Measurements from ENCODE around the gene CDO1. TPM values are rescaled to one million over a fixed set of nuclear protein-coding genes. Genes with fewer than 3 reads are reported as not detected.
A peak's percentile ranks its signal among the peaks of the same experiment; 100 is the strongest.

The CDO1 gene
- total RNA-seq, 1 donor from 2014 or later: 21.9 TPM

GRCh38 chr5:115847290-115847689 is 30.8 kb upstream of the CDO1 start:
- no peak for TF ChIP-seq CTCF (IDR thresholded peaks at IDR 0.05)
- TF ChIP-seq EZH2 (IDR thresholded peaks at IDR 0.05): no peak
- TF ChIP-seq EZH2phosphoT487 (IDR thresholded peaks at IDR 0.05): no peak
- Histone ChIP-seq H3K79me2 (ENCODE audit: low read depth) (peaks cover 85% of the 10 kb centered on the region), H3K4me1 (peaks cover 8% of the 10 kb centered on the region), H3K9ac (no peak overlapping the region), H3K27ac (no peak overlapping the region), H4K20me1 (ENCODE audit: low read depth) (peaks cover 27% of the 10 kb centered on the region), H3K4me2 (no peak overlapping the region), H3K27me3 (peaks cover 12% of the 10 kb centered on the region), H2AFZ (replicated peaks) (no peak overlapping the region), H3K4me3 (no peak overlapping the region), H3K9me3 (ENCODE audit: low read depth) (no peaks in the 10 kb centered on the region), H3K36me3 (no peaks in the 10 kb centered on the region), H3F3A (ENCODE audit: low read depth) (no peaks in the 10 kb centered on the region)
- no peak for DNase-seq (ENCODE audit: low spot score)
- no peak overlapping the region for H3K27ac Mint-ChIP-seq
- H3K36me3 Mint-ChIP-seq: no peaks in the 10 kb centered on the region
- no peaks in the 10 kb centered on the region for H3K27me3 Mint-ChIP-seq (ENCODE audit: insufficient read depth, low read depth)
- H3K9me3 Mint-ChIP-seq: no peaks in the 10 kb centered on the region
- peaks cover 46% of the 10 kb centered on the region for H3K4me1 Mint-ChIP-seq
- no peak overlapping the region for H3K4me3 Mint-ChIP-seq

GRCh38 chr5:115844321-115844817 is 27.9 kb upstream of the CDO1 start:
- H3K9me3 ChIP-seq (ENCODE audit: low read depth): no peaks in the 10 kb centered on the region
- DNase-seq (ENCODE audit: low spot score): no peak
- Mint-ChIP-seq H3K4me3 (no peak overlapping the region), H3K36me3 (no peaks in the 10 kb centered on the region), H3K27ac (no peak overlapping the region), H3K27me3 (ENCODE audit: insufficient read depth, low read depth) (no peaks in the 10 kb centered on the region), H3K4me1 (peaks cover 33% of the 10 kb centered on the region), H3K9me3 (no peaks in the 10 kb centered on the region)
- no peak overlapping the region for H3K4me2 ChIP-seq
- peaks cover 14% of the 10 kb centered on the region for H3K4me1 ChIP-seq
- no peaks in the 10 kb centered on the region for H3K36me3 ChIP-seq
- H3K9ac ChIP-seq: no peak overlapping the region
- H2AFZ ChIP-seq (replicated peaks): no peak overlapping the region
- peaks cover 31% of the 10 kb centered on the region for H4K20me1 ChIP-seq (ENCODE audit: low read depth)
- H3K79me2 ChIP-seq (ENCODE audit: low read depth): peaks cover 77% of the 10 kb centered on the region
- H3K4me3 ChIP-seq: no peak overlapping the region
- no peak overlapping the region for H3K27ac ChIP-seq
- H3K27me3 ChIP-seq: peaks cover 12% of the 10 kb centered on the region
- no peaks in the 10 kb centered on the region for H3F3A ChIP-seq (ENCODE audit: low read depth)
- TF ChIP-seq CTCF (IDR thresholded peaks at IDR 0.05) (no peak), EZH2phosphoT487 (IDR thresholded peaks at IDR 0.05) (no peak), EZH2 (IDR thresholded peaks at IDR 0.05) (no peak)

- peak overlapping the region; percentile 98 for H3K4me3 Mint-ChIP-seq
- Histone ChIP-seq H3K9ac (no peak overlapping the region), H3K36me3 (no peaks in the 10 kb centered on the region), H4K20me1 (ENCODE audit: low read depth) (peaks cover 38% of the 10 kb centered on the region), H3K4me1 (peaks cover 19% of the 10 kb centered on the region), H3K4me2 (peak overlapping the region; percentile 93), H3K9me3 (ENCODE audit: low read depth) (no peaks in the 10 kb centered on the region), H3F3A (ENCODE audit: low read depth) (no peaks in the 10 kb centered on the region), H3K27me3 (peaks cover 12% of the 10 kb centered on the region), H3K4me3 (peak overlapping the region; percentile 75), H3K27ac (no peak overlapping the region), H2AFZ (replicated peaks) (no peak overlapping the region), H3K79me2 (ENCODE audit: low read depth) (peaks cover 82% of the 10 kb centered on the region)
- no peak for DNase-seq (ENCODE audit: low spot score)
- H3K4me1 Mint-ChIP-seq: peaks cover 34% of the 10 kb centered on the region
- H3K27ac Mint-ChIP-seq: no peak overlapping the region
- no peaks in the 10 kb centered on the region for H3K27me3 Mint-ChIP-seq (ENCODE audit: insufficient read depth, low read depth)
- H3K36me3 Mint-ChIP-seq: no peaks in the 10 kb centered on the region
- no peaks in the 10 kb centered on the region for H3K9me3 Mint-ChIP-seq
- TF ChIP-seq CTCF (IDR thresholded peaks at IDR 0.05) (no peak), EZH2phosphoT487 (IDR thresholded peaks at IDR 0.05) (no peak), EZH2 (IDR thresholded peaks at IDR 0.05) (no peak)
Observed at GRCh38 chr5:115843444-115844130, 27.1 kb upstream of the CDO1 start.
